GM23248 (cell line): Measurements from ENCODE around the gene CATSPERB.

Source experiments
- EZH2 ChIP-seq: fragments of 200-600 bp; sonication (generic); IDR thresholded peaks from 2 replicates; pipeline ENCODE4 v1.6.1; 2018; ENCODE audit warnings: antibody characterized with exemption, mild to moderate bottlenecking; ENCODE audit not compliant: insufficient read depth, poor library complexity, severe bottlenecking
- EZH2phosphoT487 ChIP-seq: fragments of 200-600 bp; sonication (generic); IDR thresholded peaks from 2 replicates; pipeline ENCODE4 v1.6.1; 2018; ENCODE audit warnings: antibody characterized with exemption, moderate library complexity, mild to moderate bottlenecking, low read depth; ENCODE audit not compliant: insufficient read depth

- TF ChIP-seq EZH2 = no peak
- no peak for TF ChIP-seq EZH2phosphoT487
Measured at GRCh38 chr14:91754185-91754584, 22.3 kb upstream of the CATSPERB start.
